ENCODE measurements around the gene NRIP3.
"Not testable (repeated sequence)": the region's sequence is repeated elsewhere in the genome, so short reads cannot be mapped to it uniquely, and the experiment has no call there.

NRIP3 gene

GRCh38 chr11:9015677-9016076, 11.9 kb upstream of the NRIP3 start:
- DNase-seq, result peak; percentile 23

DNA sequence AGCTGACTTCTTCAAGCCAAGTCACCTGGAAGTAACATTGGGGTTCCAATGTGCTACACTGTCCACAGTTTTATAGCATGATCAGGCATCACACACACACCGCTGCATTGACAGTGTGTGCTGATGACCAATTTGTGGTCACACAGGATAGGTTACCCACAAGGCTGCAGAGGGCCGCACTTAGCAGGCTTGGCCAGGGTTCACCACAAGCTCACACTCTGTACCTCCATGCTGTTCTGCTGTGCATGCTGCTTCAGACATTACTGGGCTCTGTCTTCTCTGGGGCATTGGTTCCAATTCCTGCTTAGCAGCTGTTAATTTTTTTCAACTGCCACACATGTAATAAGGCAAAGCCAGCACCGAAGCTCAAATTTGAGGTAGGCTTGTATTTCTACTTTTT, 11.0 kb upstream of the NRIP3 start:
- no peak for DNase-seq

DNA sequence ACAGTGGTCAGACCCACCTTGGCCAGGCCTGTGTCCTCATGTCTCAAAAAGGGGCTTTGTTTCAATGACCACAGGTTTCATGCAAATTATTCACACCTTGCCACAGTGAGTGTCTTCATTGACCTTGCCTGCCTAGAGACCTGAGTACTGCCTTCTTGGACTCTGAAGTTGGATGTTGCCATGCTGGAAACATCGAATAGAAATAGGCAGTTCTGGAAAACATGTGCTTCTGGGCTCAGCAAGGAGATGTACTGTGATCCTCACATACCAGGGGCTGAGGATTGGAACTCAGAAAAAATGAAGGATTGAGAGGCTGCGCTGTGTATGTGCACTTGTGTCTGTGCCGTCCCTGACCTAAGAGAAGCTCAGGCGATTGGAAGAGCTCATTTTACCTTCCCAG, 9.6 kb upstream of the NRIP3 start:
- DNase-seq, result no peak

DNA sequence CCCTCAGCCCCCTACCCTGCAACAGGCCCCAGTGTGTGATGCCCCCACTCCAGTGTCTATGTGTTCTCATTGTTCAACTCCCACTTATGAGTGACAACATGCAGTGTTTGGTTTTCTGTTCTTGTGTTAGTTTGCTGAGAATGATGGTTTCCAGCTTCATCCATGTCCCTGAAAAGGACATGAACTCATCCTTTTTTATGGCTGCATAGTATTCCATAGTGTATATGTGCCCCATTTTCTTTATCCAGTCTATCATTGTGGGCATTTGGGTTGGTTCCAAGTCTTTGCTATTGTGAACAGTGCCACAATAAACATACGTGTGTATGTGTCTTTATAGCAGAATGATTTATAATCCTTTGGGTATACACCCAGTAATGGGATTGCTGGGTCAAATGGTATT, 5.7 kb upstream of the NRIP3 start:
- not testable (repeated sequence) for DNase-seq

- DNase-seq, result no peak
These were observed 4.9 kb upstream of the NRIP3 start for GRCh38 chr11:9008661-9009060.

DNA sequence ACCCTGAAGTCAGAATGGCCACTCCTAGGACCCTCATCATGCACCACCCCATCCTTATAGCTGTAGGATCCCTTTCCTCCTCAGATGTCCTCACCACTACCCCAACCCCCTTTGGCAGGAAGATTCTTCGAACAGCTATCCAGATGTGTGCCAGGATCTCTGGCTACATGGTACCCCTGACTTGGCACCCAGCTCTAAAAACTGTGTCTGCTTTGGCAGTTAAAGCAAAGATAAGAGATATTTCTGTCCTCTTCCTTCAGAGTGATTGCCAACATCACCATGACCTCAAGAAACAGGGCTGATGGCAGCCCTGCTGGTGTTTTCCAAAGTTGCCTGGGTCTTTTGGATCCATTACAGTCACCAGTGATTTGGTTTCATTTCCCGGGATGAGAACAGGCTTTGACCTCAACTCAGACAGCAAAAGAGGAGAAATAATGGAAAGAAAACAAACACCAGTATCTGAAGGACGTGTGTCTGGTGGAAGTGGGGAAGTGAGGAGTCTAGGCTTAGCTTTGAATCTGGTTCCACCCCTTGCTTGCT, 4.3 kb upstream of the NRIP3 start:
- no peak for DNase-seq

GRCh38 chr11:9005087-9005486, 1.3 kb upstream of the NRIP3 start:
- DNase-seq, result no peak

- DNase-seq, result peak; percentile 22
These were observed 554 bp upstream of the NRIP3 start for GRCh38 chr11:9004183-9004926.

DNA sequence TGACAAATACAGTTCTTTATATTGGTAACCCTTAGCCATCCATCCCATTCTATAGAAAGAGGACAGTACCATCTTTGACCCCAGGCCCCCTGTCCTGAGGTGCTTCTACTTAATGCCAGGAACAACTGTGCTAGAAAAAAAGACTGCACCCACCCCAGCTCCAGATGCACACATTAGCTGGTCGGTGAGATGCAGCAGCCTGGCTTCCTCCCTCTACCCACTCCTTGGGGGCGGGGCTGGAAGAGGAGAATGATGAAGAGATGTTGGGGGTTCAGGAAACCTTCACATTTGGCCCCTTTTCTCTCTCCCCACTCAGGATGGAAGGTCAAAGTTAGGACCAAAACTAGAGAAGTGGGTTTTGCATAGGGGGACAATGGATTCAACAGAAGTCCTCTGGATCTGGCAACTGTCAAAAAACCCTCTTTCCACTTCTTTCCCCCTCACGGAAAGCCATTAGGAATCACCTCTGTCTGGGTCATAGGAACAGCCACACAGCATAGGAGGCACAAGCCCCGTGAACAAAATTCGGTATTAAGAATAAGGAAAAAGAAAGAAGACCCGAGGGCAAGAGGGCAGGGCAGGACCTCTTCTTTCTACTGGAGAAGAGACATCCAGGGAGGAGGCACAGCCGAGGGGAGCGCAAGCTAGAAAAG, 755 bp downstream of the NRIP3 start:
- no peak for DNase-seq

- no peak for DNase-seq
These were observed 2.1 kb downstream of the NRIP3 start for GRCh38 chr11:9001736-9002135.

DNA sequence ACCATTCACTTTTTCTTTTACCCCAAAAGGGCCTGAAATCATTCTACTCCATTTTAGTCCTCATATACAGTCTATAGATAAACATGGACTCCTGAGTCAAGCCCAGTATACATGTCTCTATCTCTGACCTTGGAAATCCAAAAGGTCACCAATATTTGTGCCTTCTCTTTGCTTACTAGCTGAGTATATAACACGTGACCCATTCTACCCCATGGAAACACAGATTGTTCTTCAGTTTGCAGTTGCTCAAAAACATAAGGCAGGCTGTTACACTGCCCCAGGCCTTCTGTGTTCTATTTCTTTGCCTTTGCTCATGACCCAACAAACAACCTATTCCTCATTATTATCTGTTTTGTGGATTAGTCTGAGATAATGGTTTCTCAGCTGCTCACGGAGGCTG, 5.8 kb downstream of the NRIP3 start:
- DNase-seq, result no peak

- DNase-seq, result no peak
These were observed 6.3 kb downstream of the NRIP3 start for GRCh38 chr11:8997451-8997850.

- no peak for DNase-seq
These were observed 14.3 kb downstream of the NRIP3 start for GRCh38 chr11:8989453-8989852.

GRCh38 chr11:8988329-8989234, 15.2 kb downstream of the NRIP3 start:
- no peak for DNase-seq

DNA sequence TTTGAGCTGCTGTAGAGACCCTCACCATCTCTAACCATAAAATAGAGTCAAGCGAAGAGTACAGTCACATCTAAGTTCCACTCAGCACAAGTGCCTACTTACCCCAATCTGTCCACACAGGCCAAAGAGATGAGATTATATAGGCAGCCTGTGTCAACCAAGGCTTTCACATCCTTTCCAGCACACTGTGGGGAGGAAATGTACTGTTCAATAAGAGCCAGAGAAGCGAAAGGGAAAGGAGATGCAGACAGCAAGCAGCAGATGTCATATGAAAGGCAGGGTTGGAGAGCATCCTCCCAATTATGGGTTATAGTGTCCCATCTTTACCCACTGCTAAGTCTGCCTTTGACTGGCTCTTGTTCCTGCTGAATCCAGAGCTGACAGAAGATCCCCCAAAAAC, 16.4 kb downstream of the NRIP3 start:
- no peak for DNase-seq

DNA sequence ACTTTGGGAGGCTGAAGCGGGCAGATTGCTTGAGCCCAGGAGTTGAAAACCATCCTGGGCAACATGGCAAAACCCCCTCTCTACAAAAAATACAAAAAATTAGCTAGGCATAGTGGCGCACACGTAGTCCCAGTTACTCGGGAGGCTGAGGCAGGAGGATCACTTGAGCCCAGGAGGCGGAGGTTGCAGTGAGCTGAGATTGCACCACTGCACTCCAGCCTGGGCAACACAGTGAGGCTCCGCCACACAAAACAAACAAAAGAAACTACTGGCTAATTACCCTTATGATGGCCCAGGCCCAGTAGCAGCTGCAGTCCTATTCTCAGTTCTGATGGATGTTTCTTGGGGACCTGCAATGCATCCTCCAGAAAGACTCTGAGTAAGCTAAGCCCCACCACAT, 17.0 kb downstream of the NRIP3 start:
- DNase-seq, result not testable (repeated sequence)

DNA sequence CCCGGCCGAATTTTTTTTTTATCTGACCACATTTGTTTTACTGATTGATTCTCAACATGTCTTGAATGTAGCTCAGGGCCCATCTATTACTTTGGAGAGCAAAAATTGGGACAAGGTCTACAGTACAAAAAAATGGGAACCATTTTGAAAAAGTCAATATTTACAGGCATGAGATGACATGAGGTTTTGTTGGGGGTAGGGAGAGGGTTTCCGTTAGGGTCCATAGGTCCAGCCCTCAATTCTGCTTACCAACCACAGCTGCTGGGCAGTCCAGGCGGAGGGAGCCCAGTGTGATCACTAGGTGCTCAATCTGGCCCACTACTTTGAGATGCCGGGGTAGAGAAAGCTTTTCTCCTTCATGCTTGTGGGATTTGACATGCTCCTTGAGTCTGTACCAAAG, 18.3 kb downstream of the NRIP3 start:
- no peak for DNase-seq

GRCh38 chr11:8983552-8983951, 20.2 kb downstream of the NRIP3 start:
- no peak for DNase-seq

DNA sequence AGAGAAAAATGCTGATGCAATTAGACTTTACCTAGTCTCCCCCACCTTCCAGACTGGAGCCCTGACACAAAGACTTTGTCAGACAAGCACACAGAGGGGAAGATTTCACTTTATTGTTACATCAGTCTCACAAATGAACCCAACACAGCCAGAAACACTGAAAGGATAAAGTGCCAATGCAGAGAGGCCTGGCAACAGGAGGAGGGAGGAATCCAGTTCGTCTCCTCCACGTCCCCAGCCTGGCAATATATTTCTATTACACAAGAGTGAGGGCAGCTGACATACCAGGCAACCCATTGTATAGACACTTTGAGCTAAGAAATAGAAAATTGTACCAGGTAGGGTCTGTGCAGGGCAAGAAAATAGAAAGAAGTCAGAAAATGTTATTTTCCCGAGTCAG, 23.3 kb downstream of the NRIP3 start:
- no peak for DNase-seq

GRCh38 chr11:8979365-8979764, 24.4 kb downstream of the NRIP3 start:
- DNase-seq, result not testable (repeated sequence)

GRCh38 chr11:8973121-8973520, 30.7 kb downstream of the NRIP3 start:
- DNase-seq, result no peak

DNA sequence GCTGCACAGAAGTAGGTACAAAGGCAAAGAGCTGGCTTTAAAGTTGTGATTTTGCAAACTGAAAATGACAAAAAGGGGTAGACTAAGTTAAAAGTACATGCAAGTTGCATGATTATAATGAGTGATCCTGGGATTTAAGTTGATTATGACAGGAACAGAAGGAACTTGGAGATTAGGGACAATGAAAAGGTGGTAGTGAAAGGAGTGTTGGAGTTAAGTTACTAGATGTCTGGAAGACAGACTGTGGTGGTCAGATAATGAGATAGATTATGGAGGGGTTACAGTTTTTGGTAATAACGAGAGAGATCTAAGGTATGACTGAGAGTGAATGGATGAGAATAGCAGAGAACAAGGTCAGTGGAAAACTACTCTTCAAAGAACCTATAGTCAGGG, 31.9 kb downstream of the NRIP3 start:
- DNase-seq, result no peak

- DNase-seq, result no peak
These were observed 32.4 kb downstream of the NRIP3 start for GRCh38 chr11:8971196-8971923.

Data from T-helper 9 cell (primary cell).